ENCODE data around the gene TMEM255B.
"Not testable (repeated sequence)": the region's sequence is repeated elsewhere in the genome, so short reads cannot be mapped to it uniquely, and the experiment has no call there.

Gene TMEM255B

DNA sequence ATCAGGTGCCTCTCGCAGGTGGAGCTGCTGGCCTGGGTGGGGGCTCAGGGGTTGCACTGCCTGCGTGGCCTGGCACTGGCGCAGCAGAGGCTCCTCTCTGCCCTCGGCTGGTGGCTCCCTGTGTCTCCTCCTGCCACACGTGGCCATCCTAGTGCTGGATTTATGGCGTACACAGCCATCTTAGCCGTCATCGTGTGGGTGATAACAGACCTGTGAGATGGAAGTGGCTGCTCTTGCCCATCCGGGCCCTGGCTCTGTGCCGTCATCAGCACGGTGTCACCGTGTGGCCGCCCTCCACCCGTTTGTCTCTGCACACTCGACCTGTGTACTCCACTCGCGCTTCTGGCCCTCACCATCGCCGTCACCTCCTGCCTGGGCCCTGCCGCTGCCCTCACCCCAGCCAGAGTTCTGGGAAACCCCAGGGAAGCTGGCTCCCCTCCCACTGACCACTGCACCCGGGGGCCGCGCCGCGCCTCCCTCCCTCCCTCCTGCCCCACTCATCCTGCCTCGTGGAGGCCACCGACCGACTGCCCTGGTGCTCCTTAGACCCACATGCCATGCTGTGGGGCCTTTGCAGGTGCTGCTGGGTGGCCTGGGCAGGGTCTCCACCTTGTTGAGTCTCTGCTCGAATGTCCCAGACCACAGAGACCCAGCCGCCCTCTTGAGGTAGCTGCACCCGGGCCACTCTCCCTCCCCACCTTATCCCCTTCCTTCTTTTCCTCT, 29.5 kb downstream of the TMEM255B start:
- DNase-seq: no peak

DNA sequence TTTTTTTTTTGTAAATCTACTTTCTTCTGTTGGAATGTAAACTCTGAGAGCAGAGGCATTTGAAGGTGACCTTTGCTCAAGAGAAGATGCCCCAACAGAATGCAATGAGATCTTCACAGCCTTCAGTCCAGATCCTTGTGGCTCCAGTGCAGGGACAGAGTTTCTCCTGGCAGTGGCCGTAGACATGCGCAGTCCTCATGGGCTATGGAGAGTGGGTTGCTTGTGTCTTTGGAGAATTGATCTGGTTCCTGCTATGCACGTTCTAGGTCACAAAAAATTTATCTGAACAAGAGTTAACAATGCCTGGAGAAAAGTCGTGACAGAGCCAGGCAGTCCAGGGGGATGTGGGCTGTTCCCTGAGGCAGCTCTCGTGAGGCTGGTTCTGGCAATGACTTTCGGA, 30.1 kb downstream of the TMEM255B start:
- no peak for TF ChIP-seq POLR2A (IDR thresholded peaks at IDR 0.05; ENCODE audit: low read length)
- TF ChIP-seq GATA1 (IDR thresholded peaks at IDR 0.05; ENCODE audit: low read depth, low read length): no peak
- DNase-seq: no peak

More for the DNA sequence above, 29.5 kb downstream of the TMEM255B start:
- no peak for TF ChIP-seq POLR2A (IDR thresholded peaks at IDR 0.05; ENCODE audit: low read length)
- TF ChIP-seq GATA1 (IDR thresholded peaks at IDR 0.05; ENCODE audit: low read depth, low read length): no peak

DNA sequence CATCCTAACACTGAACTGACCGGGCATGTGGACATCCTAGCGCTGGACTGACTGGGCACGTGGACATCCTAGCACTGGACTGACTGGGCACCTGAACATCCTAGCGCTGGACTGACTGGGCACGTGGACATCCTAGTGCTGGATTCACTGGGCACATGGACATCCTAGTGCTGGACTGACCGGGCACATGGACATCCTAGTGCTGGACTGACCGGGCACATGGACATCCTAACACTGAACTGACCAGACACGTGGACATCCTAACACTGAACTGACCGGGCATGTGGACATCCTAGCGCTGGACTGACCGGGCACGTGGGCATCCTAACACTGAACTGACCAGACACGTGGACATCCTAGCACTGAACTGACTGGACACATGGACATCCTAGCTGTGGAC, 30.9 kb downstream of the TMEM255B start:
- DNase-seq: not testable (repeated sequence)

DNA sequence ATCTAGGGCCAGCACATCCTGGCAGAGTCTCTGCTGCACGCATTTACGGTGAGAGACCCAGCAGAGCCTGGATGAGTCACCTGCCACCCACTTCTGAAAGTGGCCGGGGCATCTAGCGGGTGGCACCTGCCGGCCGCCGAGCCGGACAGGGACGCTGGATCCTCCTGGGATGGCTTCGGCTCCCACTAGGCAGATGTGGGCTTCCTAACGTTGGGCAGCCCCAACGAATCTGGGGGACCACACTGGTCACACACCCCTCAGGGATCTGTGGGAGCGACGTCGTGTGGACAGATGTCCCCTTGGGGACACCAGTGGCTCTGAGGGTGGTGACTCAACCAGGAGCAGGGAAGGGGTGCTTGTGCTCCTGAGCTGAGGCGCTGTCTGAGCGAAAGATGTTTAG, 32.2 kb downstream of the TMEM255B start:
- no peak for DNase-seq
- no peak for TF ChIP-seq POLR2A (IDR thresholded peaks at IDR 0.05; ENCODE audit: low read length)
- no peak for TF ChIP-seq GATA1 (IDR thresholded peaks at IDR 0.05; ENCODE audit: low read depth, low read length)

DNA sequence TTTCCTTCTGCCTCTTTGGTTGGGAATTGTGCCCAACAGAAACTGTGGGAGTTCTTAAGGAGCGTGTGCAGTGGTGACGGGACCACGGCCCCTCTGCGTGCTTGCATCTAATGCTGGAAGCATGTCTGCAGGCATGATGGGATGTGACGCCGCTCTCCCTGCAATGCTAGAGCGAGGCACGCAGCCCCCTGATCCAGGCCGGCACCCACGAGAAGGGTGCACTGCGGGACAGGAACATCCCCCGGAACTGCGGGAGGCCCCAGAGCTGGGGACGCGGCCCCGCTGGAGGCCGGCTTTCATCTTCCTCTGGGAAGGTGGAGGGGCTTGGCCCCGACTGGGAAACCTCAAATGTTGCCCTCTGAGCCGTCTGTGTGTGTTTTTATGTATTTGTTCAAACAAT, 32.7 kb downstream of the TMEM255B start:
- no peak for DNase-seq
- TF ChIP-seq GATA1 (IDR thresholded peaks at IDR 0.05; ENCODE audit: low read depth, low read length) (no peak), POLR2A (IDR thresholded peaks at IDR 0.05; ENCODE audit: low read length) (no peak)

GRCh38 chr13:113792236-113792770, 33.3 kb downstream of the TMEM255B start:
- DNase-seq: no peak
- no peak for TF ChIP-seq GATA1 (IDR thresholded peaks at IDR 0.05; ENCODE audit: low read depth, low read length)
- no peak for TF ChIP-seq POLR2A (IDR thresholded peaks at IDR 0.05; ENCODE audit: low read length)

DNA sequence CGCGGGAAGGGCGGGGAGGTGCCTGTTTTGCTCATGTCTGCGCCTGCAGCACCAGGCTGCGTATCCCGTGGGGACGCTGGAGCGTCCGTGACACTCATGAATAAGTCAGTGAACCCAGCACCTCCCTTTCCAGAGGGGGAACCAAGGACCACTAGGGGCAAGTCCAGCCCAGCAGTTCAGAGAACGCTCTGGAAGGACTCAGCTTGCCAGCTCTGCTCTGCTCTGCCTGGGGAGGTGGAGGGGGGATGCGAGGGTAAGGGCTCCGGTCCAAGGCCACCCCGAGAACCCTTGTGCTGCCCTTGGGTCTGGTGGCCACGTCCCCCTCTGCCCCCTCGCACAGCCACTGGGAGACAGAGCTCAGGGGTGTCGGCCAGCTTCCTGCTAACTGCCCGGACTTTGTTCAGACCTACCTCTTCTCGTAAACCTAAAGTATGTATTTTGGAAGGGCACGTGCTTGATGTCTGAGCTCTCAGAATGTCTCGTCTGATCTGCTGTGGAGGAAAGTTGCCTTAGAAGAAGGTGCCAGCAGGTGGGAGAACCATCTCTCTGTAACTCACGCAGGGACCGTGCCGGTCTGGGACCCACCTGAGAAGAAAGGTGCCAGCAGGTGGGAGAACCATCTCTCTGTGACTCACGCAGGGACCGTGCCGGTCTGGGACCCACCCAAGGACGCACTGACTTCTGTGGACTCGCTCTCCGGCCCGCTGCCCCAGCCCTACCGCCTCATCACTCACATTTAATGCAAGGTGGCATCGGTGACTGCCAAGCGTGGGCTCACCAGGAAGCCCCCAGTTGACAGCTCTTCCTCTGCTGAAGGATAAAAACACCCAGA, 34.1 kb downstream of the TMEM255B start:
- TF ChIP-seq GATA1 (IDR thresholded peaks at IDR 0.05; ENCODE audit: low read depth, low read length) (no peak), POLR2A (IDR thresholded peaks at IDR 0.05; ENCODE audit: low read length) (no peak)
- no peak for DNase-seq

DNA sequence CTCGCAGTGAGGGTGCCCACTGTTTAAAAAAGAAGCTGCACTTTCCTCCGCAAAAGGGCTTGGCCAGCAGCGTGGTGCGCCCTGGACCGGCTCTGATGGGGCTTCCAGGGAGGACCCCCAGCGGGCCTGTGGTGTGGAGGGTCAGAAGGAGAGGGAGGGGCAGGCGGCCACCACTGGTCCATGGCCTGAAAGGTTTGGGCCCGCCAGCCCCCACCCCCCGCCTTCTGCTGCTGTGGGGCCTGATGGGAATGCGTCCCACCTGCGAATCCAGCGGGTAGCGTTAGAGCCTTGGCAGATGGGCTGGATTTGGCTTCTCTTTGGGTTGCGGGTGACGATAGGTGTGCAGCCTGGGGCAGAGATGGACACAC, 34.7 kb downstream of the TMEM255B start:
- TF ChIP-seq POLR2A (IDR thresholded peaks at IDR 0.05; ENCODE audit: low read length) (no peak), GATA1 (IDR thresholded peaks at IDR 0.05; ENCODE audit: low read depth, low read length) (no peak)
- DNase-seq: no peak

- TF ChIP-seq GATA1 (IDR thresholded peaks at IDR 0.05; ENCODE audit: low read depth, low read length): no peak
- TF ChIP-seq POLR2A (IDR thresholded peaks at IDR 0.05; ENCODE audit: low read length): no peak
- DNase-seq: no peak
Measured at GRCh38 chr13:113794086-113794485, 35.1 kb downstream of the TMEM255B start.

GRCh38 chr13:113794764-113795173, 35.7 kb downstream of the TMEM255B start:
- no peak for DNase-seq
- TF ChIP-seq GATA1 (IDR thresholded peaks at IDR 0.05; ENCODE audit: low read depth, low read length) (no peak), POLR2A (IDR thresholded peaks at IDR 0.05; ENCODE audit: low read length) (no peak)

- not testable (repeated sequence) for DNase-seq
Measured at GRCh38 chr13:113795362-113795761, 36.3 kb downstream of the TMEM255B start.

GRCh38 chr13:113796211-113796963, 37.4 kb downstream of the TMEM255B start:
- no peak for TF ChIP-seq GATA1 (IDR thresholded peaks at IDR 0.05; ENCODE audit: low read depth, low read length)
- TF ChIP-seq POLR2A (IDR thresholded peaks at IDR 0.05; ENCODE audit: low read length): no peak
- no peak for DNase-seq

DNA sequence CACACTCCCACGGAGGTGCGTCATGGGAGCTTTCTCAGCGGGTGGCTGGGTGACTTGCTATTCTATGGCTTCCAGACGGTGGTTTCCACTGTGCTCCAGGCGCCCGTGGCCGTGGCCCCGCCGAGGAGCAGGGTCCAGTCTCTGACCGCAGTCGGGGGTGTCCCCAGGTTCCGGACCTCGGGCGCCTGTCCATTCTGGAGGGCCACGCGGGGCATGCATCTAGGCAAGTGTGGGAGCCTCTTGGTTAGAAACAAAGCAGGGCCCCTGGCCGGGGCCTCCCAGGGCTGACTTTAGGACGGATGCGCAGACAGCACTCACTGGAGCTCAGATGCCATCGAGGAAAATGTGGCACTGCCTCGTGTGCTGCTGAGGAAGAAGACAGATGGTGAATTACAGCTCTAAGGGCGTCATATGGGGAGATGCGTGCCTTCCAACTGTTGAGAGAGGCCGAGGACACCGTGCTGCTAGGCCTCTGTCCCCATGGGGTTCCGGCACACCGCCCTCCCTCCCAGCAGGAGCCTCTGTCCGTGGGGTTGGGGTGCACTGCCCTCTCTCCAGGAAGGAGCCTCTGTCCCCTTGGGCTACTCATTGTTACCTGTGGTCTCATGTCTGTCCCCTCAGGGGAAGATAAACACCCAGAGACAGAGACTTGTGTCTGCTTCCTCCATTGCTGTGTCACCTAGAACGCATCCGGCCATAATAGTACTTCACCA, 38.1 kb downstream of the TMEM255B start:
- DNase-seq: no peak
- no peak for TF ChIP-seq POLR2A (IDR thresholded peaks at IDR 0.05; ENCODE audit: low read length)
- TF ChIP-seq GATA1 (IDR thresholded peaks at IDR 0.05; ENCODE audit: low read depth, low read length): no peak
